Measurements from ENCODE around the gene EXOC4. TPM values are rescaled to one million over a fixed set of nuclear protein-coding genes. Genes with fewer than 3 reads are reported as not detected.

EXOC4 gene
- total RNA-seq, 1 donor from 2014 or later: 94.0 TPM

GRCh38 chr7:133827707-133828623 is 575.1 kb downstream of the EXOC4 start:
- Mint-ChIP-seq H3K27me3 (ENCODE audit: unreplicated experiment) (peaks cover 1% of the 10 kb centered on the region), H3K9me3 (ENCODE audit: unreplicated experiment) (no peaks in the 10 kb centered on the region), H3K36me3 (ENCODE audit: low read depth, unreplicated experiment) (no peaks in the 10 kb centered on the region), H3K27ac (ENCODE audit: unreplicated experiment) (no peak overlapping the region), H3K4me1 (ENCODE audit: unreplicated experiment) (peaks cover 10% of the 10 kb centered on the region), H3K4me3 (ENCODE audit: unreplicated experiment) (no peak overlapping the region)
- no peak for TF ChIP-seq CTCF (IDR thresholded peaks at IDR 0.05; ENCODE audit: unreplicated experiment)
- no peak for DNase-seq (ENCODE audit: low spot score)

- peaks cover 1% of the 10 kb centered on the region for H3K27me3 Mint-ChIP-seq (ENCODE audit: unreplicated experiment)
- no peak overlapping the region for H3K27ac Mint-ChIP-seq (ENCODE audit: unreplicated experiment)
- no peak for DNase-seq (ENCODE audit: low spot score)
- no peak overlapping the region for H3K4me3 Mint-ChIP-seq (ENCODE audit: unreplicated experiment)
- H3K36me3 Mint-ChIP-seq (ENCODE audit: low read depth, unreplicated experiment): no peaks in the 10 kb centered on the region
- TF ChIP-seq CTCF (IDR thresholded peaks at IDR 0.05; ENCODE audit: unreplicated experiment): no peak
- H3K4me1 Mint-ChIP-seq (ENCODE audit: unreplicated experiment): peaks cover 10% of the 10 kb centered on the region
- no peaks in the 10 kb centered on the region for H3K9me3 Mint-ChIP-seq (ENCODE audit: unreplicated experiment)
Observed at GRCh38 chr7:133828906-133829305, 576.0 kb downstream of the EXOC4 start.

GRCh38 chr7:133829336-133829897 is 576.5 kb downstream of the EXOC4 start:
- TF ChIP-seq CTCF (IDR thresholded peaks at IDR 0.05; ENCODE audit: unreplicated experiment): no peak
- no peak for DNase-seq (ENCODE audit: low spot score)
- no peak overlapping the region for H3K4me3 Mint-ChIP-seq (ENCODE audit: unreplicated experiment)
- no peaks in the 10 kb centered on the region for H3K36me3 Mint-ChIP-seq (ENCODE audit: low read depth, unreplicated experiment)
- H3K27me3 Mint-ChIP-seq (ENCODE audit: unreplicated experiment): peaks cover 4% of the 10 kb centered on the region
- H3K9me3 Mint-ChIP-seq (ENCODE audit: unreplicated experiment): no peaks in the 10 kb centered on the region
- H3K27ac Mint-ChIP-seq (ENCODE audit: unreplicated experiment): no peak overlapping the region
- H3K4me1 Mint-ChIP-seq (ENCODE audit: unreplicated experiment): peaks cover 9% of the 10 kb centered on the region

- no peak overlapping the region for H3K27ac Mint-ChIP-seq (ENCODE audit: unreplicated experiment)
- H3K4me1 Mint-ChIP-seq (ENCODE audit: unreplicated experiment): peaks cover 5% of the 10 kb centered on the region
- H3K9me3 Mint-ChIP-seq (ENCODE audit: unreplicated experiment): no peaks in the 10 kb centered on the region
- H3K36me3 Mint-ChIP-seq (ENCODE audit: low read depth, unreplicated experiment): no peaks in the 10 kb centered on the region
- no peak for DNase-seq (ENCODE audit: low spot score)
- H3K4me3 Mint-ChIP-seq (ENCODE audit: unreplicated experiment): no peak overlapping the region
- peaks cover 4% of the 10 kb centered on the region for H3K27me3 Mint-ChIP-seq (ENCODE audit: unreplicated experiment)
- TF ChIP-seq CTCF (IDR thresholded peaks at IDR 0.05; ENCODE audit: unreplicated experiment): no peak
Observed at GRCh38 chr7:133830081-133830480, 577.2 kb downstream of the EXOC4 start.

GRCh38 chr7:133836666-133837065 is 583.8 kb downstream of the EXOC4 start:
- Mint-ChIP-seq H3K4me3 (ENCODE audit: unreplicated experiment) (no peak overlapping the region), H3K27ac (ENCODE audit: unreplicated experiment) (no peak overlapping the region), H3K27me3 (ENCODE audit: unreplicated experiment) (peaks cover 3% of the 10 kb centered on the region), H3K4me1 (ENCODE audit: unreplicated experiment) (peaks cover 5% of the 10 kb centered on the region), H3K9me3 (ENCODE audit: unreplicated experiment) (no peaks in the 10 kb centered on the region), H3K36me3 (ENCODE audit: low read depth, unreplicated experiment) (no peaks in the 10 kb centered on the region)
- no peak for DNase-seq (ENCODE audit: low spot score)
- no peak for TF ChIP-seq CTCF (IDR thresholded peaks at IDR 0.05; ENCODE audit: unreplicated experiment)
